RWPE2 (cell line): ENCODE results near the gene AOPEP.

Experiments
- ATAC-seq: fragments of 200-7000 bp; cut with Tn5 transposase; 3 replicates; pipeline ENCODE4 v1.9.1; 2021; ENCODE audit warnings: low read depth
- DNase-seq: peaks from one replicate; pipeline ENCODE4 v3.0.0-alpha.2; 2020; ENCODE audit warnings: low spot score
- H3K27ac ChIP-seq: fragments of 450-650 bp; 2 replicates; pipeline ENCODE4 v1.5.1; 2017; ENCODE audit warnings: mild to moderate bottlenecking; ENCODE audit not compliant: poor library complexity, severe bottlenecking
- H3K27me3 ChIP-seq: fragments of 250-450 bp; sonication (Bioruptor Pico); 2 replicates; pipeline ENCODE4 v1.5.1; 2021; ENCODE audit warnings: mild to moderate bottlenecking, moderate library complexity; ENCODE audit not compliant: insufficient read depth, poor library complexity, severe bottlenecking
- H3K36me3 ChIP-seq: fragments of 250-450 bp; sonication (Bioruptor Pico); 2 replicates; pipeline ENCODE4 v1.5.1; 2020; ENCODE audit warnings: low read depth, mild to moderate bottlenecking, moderate library complexity
- H3K4me1 ChIP-seq: fragments of 250-450 bp; sonication (Bioruptor Pico); 2 replicates; pipeline ENCODE4 v1.5.1; 2021; ENCODE audit warnings: mild to moderate bottlenecking, moderate library complexity; ENCODE audit not compliant: insufficient read depth, poor library complexity, severe bottlenecking
- H3K4me3 ChIP-seq: fragments of 250-450 bp; sonication (Bioruptor Pico); 2 replicates; pipeline ENCODE4 v1.5.1; 2021; ENCODE audit warnings: mild to moderate bottlenecking, moderate library complexity; ENCODE audit not compliant: severe bottlenecking
- H3K9me3 ChIP-seq: fragments of 250-450 bp; sonication (Bioruptor Pico); 2 replicates; pipeline ENCODE4 v1.5.1; 2021; ENCODE audit warnings: mild to moderate bottlenecking, moderate library complexity; ENCODE audit not compliant: severe bottlenecking
- CTCF ChIP-seq: fragments of 450-650 bp; IDR thresholded peaks from one replicate; pipeline ENCODE4 v1.5.1; 2017; ENCODE audit warnings: mild to moderate bottlenecking, moderate library complexity; ENCODE audit not compliant: poor library complexity, severe bottlenecking

AOPEP gene

DNA sequence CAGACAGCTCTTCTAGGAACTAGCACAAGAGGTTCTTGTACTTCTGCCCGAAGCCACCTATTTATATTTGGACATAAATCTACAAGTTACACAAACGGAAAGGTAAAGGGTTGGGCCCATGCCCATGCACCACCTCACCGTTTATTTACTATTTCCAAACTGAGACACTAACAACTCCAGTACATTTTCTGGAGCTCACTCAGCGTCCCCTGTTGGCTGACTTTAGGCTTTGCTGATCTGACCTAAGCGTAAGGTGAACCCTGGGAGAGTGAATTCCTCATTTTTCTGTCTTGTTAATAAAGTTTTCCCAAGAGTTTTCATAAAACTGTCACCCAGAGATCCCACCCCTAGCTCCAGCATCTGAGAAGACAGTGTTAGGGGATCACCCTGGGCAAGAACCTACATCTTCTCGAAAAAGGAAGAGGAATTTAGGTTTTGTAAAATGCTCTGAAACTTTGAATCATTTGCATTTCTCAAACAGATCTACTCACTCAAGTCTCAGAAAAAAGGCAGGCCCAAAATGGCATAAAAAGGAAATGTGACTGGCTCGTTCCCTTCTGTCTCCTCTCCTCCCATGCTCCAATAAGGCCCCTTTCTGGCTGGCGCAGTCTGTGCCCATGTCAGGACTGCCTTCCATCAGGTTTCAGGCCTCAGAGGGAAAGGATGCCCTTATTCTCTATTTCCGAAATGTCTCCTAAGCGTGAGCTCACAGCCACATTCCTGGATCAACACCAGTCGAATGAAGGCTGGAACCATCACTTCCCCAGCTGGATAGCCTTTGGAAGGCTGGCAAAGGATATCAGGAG, 389.7 kb downstream of the AOPEP start:
- H3K36me3 ChIP-seq: peaks cover 5% of the 10 kb centered on the region; the same call in 1 of the 2 replicates
- H3K9me3 ChIP-seq: no peaks in the 10 kb centered on the region
- no peaks in the 10 kb centered on the region for H3K4me1 ChIP-seq
- peak; percentile 40; the same call in 1 of the 3 replicates for ATAC-seq
- no peaks in the 10 kb centered on the region for H3K27me3 ChIP-seq
- no peak overlapping the region for H3K4me3 ChIP-seq
- no peak for DNase-seq
- peak; percentile 66 for TF ChIP-seq CTCF
- H3K27ac ChIP-seq: no peak overlapping the region

DNA sequence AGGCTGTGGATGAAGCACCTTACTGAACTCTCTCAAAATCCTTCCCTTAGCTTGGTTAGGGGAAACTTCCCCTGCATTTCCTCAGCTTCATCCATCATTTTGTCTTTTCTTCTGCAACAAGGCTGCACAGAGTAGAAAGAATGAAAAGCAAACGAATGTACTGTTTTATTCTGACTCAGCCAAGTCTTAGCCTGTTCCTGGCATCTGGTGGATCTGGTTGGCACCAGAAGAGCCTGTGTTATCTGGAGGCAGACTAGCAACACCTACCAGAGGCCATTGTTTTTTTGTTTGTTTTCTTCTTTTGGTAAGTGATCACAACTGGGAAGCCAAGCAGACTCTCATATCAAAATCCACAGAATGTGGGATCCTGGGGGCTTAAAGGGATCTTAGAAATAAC, 390.3 kb downstream of the AOPEP start:
- H3K27ac ChIP-seq: no peak overlapping the region
- peak; percentile 48 for ATAC-seq
- TF ChIP-seq CTCF: no peak
- no peaks in the 10 kb centered on the region for H3K4me1 ChIP-seq
- peaks cover 2% of the 10 kb centered on the region; the same call in 1 of the 2 replicates for H3K36me3 ChIP-seq
- no peaks in the 10 kb centered on the region for H3K27me3 ChIP-seq
- no peaks in the 10 kb centered on the region for H3K9me3 ChIP-seq
- DNase-seq: no peak
- no peak overlapping the region for H3K4me3 ChIP-seq

DNA sequence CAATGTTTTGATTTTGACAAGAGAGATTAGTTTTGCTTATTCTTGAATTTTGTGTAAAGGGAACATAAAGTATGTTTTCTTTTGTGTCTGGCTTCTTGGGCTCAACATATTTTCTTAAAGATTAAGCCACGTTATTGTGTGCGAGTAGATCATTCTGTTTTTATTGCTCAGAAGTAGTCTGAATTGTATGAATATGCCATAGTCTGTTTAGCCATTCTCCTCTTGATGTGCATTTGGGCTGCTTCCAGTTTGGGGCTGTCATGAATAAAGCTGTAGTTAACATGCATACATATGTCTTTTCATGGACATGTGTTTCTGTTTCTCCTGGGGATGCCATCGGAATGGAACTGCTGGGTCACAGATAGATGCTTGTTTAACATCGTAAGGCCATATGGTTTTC, 392.1 kb downstream of the AOPEP start:
- H3K9me3 ChIP-seq: no peaks in the 10 kb centered on the region
- no peak overlapping the region for H3K27ac ChIP-seq
- no peak for ATAC-seq
- no peak for TF ChIP-seq CTCF
- H3K4me3 ChIP-seq: no peak overlapping the region
- DNase-seq: no peak
- no peaks in the 10 kb centered on the region for H3K36me3 ChIP-seq
- no peaks in the 10 kb centered on the region for H3K4me1 ChIP-seq
- no peaks in the 10 kb centered on the region for H3K27me3 ChIP-seq

DNA sequence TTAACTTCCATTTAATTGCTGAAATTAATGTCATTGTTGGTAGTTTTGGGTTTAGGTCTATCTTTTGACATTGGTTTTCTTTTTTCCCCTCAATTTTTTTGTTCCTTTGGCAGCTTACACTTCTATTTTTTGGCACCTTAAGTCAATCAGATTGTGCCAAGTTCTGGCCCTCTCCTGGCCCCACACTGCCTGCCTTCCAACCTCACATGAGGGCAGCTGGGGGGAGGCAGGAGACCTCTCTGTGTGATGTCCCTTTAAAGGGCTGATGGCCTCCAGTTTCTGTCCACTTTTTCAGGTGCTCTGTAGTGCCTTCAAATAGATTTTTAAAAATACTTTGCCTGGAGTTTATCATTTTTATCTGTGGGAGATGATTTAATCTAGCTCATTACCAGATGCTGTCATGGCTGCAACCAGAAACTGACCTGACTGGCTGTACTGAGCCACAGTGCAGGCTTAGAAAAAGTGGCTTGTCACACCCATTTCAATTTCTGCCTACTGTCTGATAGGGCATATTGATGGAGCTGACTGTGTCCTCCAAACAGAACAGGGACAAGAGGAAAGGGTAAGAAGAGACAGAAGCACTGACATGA, 394.4 kb downstream of the AOPEP start:
- no peak for TF ChIP-seq CTCF
- Histone ChIP-seq H3K9me3 (no peaks in the 10 kb centered on the region), H3K27ac (no peak overlapping the region), H3K36me3 (no peaks in the 10 kb centered on the region), H3K27me3 (no peaks in the 10 kb centered on the region), H3K4me1 (no peaks in the 10 kb centered on the region), H3K4me3 (no peak overlapping the region)
- no peak for ATAC-seq
- no peak for DNase-seq
